ENCODE results near the gene RBMX. TPM values are rescaled to one million over a fixed set of nuclear protein-coding genes. Genes with fewer than 3 reads are reported as not detected.
"Not testable (repeated sequence)": the region's sequence is repeated elsewhere in the genome, so short reads cannot be mapped to it uniquely, and the experiment has no call there.

RBMX gene
- 100 to 1,000 TPM in 1 of 2 donors, 10 to 100 TPM in 1; 71.7 to 104 TPM for total RNA-seq
- long read RNA-seq, transcript RBMX-201 (9 exons, 2,012 nt) = major isoform, 131 of 170 reads
- long read RNA-seq, partial matches to known transcripts = 8 of 170 reads
- long read RNA-seq, other reads (novel, unspliced or antisense) = 27 of 170 reads

DNA sequence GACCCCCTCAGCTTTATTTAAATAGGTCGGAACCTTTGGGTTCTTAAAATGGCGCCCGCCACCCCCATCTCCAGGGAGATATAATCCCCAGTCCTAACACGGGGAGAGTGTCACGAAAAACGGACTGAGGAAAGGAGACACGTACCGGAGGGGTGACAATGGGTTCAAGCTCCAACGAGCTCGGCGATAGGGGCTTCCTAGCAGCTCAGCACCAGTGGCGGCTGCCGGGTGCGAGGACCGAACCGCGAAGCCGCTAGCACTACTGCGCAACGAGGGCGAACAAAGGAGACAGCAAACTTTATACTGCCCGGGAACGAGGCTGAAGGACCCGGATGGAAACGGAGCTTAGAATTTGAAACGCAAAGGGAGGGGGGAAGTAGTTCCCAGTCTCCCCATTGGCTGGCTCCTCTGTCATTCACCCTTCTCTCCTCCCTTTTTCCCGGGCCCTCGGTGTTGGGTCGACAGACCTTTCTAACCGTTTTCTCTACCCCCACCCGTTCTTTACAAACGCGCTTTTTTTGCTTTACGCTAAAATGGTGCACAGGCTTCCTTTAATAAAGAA is at the start of gene RBMX:
Gene RBMX (minus strand): TSS at position 274 of the 562 bp plus-strand sequence. CDS start 1,298 bp downstream, outside the sequence.
- peak; percentile 96 to 97 for ATAC-seq
- intact Hi-C loops (cut with DNase I) = no loop called here
- DNase-seq = peak; percentile 88

DNA sequence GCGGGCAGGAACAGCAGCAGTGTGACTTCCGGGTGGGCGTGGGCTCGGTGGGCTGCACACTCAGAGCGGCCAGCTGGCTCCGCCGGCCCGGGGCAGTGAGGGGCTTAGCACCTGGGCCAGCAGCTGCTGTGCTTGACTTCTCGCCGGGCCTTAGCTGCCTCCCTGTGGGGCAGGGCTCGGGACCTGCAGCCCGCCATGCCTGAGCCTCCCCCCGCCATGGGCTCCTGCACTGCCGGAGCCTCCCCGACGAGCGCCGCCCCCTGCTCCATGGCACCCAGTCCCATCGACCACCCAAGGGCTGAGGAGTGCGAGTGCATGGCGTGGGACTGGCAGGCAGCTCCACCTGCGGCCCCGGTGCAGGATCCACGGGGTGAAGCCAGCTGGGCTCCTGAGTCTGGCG is 40.9 kb upstream of the RBMX start:
- intact Hi-C loops (cut with DNase I) = loop anchor here in 1 of 2 donors (10.0 kb wide), 1 partner anchor 317 kb away; no protein-coding TSS in a partner anchor
- not testable (repeated sequence) for DNase-seq, ATAC-seq

DNA sequence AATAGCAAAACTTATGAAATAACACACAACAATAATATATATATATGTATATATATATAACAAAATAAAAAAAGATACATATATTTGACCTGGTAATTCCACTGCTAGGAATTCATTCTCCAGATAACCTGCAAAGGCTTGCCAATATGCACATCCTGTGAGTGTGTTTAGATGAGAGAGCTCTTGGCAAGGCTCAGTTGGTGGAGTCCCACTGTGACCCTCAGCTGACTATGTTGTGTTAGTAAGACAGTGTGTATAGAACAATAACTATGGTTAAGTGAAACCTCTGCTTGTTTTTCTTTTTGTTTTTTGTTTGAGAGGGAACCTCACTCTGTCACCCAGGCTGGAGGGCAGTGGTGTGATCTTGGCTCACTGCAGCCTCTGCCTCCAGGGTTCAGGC is 39.5 kb upstream of the RBMX start:
- ATAC-seq (no peak), DNase-seq (no peak)
- intact Hi-C loops (cut with DNase I) = loop anchor here in 1 of 2 donors (10.0 kb wide), 1 partner anchor 315 kb away; no protein-coding TSS in a partner anchor

- DNase-seq (no peak), ATAC-seq (no peak)
- intact Hi-C loops (cut with DNase I) = no loop called here
These were observed 36.3 kb upstream of the RBMX start for GRCh38 chrX:136916827-136917226.

DNA sequence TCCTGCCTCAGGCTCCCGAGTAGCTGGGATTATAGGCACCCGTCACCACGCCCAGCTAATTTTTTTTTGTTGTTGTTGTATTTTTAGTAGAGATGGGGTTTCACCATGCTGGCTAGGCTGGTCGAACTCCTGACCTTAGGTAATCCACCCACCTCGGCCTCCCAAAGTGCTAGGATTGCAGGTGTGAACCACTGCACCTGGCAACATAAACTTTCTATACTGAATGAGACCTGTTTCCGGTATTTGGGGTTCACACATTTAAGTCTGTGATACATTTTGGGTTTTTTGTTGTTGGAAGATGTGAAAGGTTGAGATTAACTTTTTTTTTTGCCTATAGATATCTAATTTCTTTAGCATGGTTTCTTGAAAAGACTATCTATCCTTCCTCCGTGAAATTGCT is 31.1 kb upstream of the RBMX start:
- ATAC-seq; DNase-seq; intact Hi-C loops (cut with DNase I): not testable (repeated sequence)

DNA sequence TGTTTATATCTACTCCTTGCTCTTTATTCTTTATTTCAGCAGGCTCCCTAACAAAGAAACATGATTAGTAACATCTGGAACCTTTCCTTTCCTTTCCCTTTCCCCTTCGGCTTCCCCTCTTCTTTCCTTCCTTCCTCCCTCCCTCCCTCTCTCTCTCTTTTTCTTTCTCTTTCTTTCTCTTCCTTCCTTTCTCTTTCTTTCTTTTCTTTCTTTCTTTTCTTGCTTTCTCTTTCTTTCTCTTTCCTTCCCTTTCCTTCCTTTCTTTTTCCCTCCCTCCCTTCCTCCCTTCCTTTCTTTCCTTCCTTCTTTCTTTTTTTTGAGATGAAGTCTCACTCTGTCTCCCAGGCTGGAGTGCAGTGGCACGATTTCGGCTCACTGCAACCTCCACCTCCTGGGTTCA is 30.7 kb upstream of the RBMX start:
- ATAC-seq (no peak), DNase-seq (no peak)
- intact Hi-C loops (cut with DNase I) = no loop called here

DNA sequence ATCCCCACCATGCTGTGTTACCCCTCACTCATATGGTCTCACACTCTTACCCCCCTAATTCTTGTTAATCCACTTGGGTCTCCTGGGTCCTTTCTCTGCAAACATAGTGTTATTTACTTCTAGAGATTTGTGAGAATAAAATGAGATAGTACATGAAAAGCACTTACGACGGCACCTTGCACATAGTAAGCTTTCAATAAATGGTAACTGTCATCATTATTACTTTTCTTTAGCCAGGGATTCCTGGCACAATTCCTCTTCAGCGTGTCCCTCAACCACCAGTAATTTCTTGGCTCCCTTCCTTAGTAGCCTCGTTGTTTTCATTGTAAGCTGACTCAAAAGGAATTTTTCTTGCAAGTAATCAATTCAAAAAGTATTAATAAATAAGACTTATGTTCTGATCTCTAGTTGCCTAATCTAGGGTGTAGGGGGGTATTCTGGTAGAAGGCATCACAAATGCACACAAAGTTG is 30.1 kb upstream of the RBMX start:
- intact Hi-C loops (cut with DNase I) = no loop called here
- DNase-seq = no peak
- ATAC-seq = no peak

- intact Hi-C loops (cut with DNase I) = no loop called here
- DNase-seq (peak; percentile 80), ATAC-seq (peak; percentile 80 to 93)
These were observed 29.4 kb upstream of the RBMX start for GRCh38 chrX:136909706-136910564.

GRCh38 chrX:136909119-136909705 is 28.7 kb upstream of the RBMX start:
- ATAC-seq (peak; percentile 86 to 91), DNase-seq (peak; percentile 80)
- intact Hi-C loops (cut with DNase I) = no loop called here

- peak; percentile 43 for DNase-seq
- no peak for ATAC-seq
- intact Hi-C loops (cut with DNase I) = no loop called here
These were observed 27.1 kb upstream of the RBMX start for GRCh38 chrX:136907621-136908020.

- no peak for ATAC-seq
- intact Hi-C loops (cut with DNase I) = no loop called here
- DNase-seq = no peak
These were observed 26.5 kb upstream of the RBMX start for GRCh38 chrX:136906921-136907510.

DNA sequence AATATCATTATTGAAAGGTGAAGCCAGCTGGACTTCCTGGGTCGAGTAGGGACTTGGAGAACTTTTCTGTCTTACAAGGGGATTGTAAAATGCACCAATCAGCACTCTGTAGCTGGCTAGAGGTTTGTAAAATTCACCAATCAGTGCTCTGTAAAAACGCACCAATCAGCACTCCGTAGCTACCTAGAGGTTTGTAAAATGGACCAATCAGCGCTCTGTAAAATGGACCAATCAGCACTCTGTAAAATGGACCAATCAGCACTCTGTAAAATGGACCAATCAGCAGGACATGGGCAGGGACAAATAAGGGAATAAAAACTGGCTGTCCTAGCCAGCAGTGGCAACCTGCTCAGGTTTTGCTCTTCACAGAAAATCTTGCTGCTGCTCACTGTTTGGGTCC is 23.5 kb upstream of the RBMX start:
- intact Hi-C loops (cut with DNase I); DNase-seq; ATAC-seq: not testable (repeated sequence)

- ATAC-seq; intact Hi-C loops (cut with DNase I); DNase-seq: not testable (repeated sequence)
These were observed 19.5 kb upstream of the RBMX start for GRCh38 chrX:136900071-136900470.

DNA sequence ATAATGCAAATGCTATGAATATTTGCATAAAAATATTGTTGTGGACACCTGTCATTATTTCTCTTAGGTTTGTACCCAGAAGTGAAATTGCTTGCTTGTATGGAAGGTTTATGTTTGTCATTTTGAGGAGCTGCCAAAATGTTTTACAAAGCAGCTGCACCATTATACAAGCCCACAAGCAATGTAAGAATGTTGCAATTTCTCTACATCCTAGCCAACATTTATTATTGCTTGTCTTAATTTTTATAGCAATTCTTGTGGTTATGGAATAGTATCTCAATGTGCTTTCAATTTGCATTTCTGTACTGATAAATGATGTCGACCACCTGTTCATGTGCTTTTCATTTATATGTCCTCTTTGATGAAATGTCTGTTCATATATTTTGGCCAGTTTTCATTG is 18.7 kb upstream of the RBMX start:
- ATAC-seq (no peak), DNase-seq (no peak)
- intact Hi-C loops (cut with DNase I) = no loop called here

GRCh38 chrX:136898752-136899151 is 18.2 kb upstream of the RBMX start:
- DNase-seq; intact Hi-C loops (cut with DNase I); ATAC-seq: not testable (repeated sequence)

DNA sequence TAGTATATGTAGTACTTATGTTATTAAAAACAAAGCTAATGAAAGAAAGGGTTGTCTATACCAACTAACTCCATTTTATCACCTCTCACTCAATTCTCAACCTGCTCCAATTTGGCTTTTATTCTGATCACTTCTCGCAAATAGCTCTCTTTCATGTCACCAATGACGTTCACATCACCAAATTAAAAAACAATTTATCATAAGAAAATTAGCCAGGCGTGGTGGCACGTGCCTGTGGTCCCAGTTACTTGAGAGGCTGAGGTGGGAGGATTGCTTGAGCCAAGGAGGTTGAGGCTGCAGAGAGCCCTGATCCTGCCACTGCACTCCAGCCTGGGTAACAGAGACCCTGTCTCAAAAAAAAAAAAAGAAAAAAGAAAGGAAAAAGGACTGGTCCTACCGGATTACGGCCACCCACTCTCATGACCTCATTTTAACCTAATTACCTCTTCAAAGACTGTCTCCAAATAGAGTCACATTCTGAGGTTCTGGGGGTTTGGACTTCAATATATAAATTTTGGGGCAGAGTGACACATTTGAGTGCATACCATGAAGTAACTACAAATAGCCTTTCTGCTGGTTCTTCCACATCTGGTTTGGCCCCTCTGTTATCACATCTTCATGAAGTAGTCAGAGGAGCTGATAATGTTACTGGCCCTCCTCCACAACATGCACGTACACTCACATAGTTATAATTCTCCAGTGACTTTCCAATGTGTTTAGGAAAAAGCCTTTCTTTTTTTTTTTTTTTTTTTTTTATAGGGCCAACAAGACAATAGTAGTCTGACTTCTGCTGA is 15.8 kb upstream of the RBMX start:
- DNase-seq (no peak), ATAC-seq (peak in 1 of 2 donors; percentile 42)
- intact Hi-C loops (cut with DNase I) = no loop called here

DNA sequence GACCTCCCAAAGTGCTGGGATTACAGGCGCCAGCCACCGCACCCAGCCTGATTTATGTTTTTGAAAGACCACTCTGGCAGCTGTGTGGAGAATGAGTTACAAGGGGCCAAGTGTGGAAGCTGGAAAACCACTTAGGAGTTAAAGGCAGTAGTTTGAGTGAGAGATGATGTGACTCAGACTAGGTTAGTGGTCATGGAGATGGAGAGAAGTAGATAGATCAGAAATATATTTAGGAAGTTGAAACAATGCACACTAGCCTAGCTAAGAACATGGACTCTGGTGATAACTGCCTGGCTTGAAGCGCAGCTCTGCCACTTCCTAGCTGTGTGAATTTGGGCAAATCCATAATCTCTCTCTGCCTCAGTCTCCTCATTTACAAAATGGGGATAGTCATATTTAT is 11.9 kb upstream of the RBMX start:
- ATAC-seq = no peak
- no peak for DNase-seq
- intact Hi-C loops (cut with DNase I) = no loop called here

GRCh38 chrX:136890596-136890995 is 10.1 kb upstream of the RBMX start:
- intact Hi-C loops (cut with DNase I); ATAC-seq; DNase-seq: not testable (repeated sequence)
